Measurements from ENCODE around the gene UBR3.
"Not testable (repeated sequence)": the region's sequence is repeated elsewhere in the genome, so short reads cannot be mapped to it uniquely, and the experiment has no call there.

Gene UBR3

DNA sequence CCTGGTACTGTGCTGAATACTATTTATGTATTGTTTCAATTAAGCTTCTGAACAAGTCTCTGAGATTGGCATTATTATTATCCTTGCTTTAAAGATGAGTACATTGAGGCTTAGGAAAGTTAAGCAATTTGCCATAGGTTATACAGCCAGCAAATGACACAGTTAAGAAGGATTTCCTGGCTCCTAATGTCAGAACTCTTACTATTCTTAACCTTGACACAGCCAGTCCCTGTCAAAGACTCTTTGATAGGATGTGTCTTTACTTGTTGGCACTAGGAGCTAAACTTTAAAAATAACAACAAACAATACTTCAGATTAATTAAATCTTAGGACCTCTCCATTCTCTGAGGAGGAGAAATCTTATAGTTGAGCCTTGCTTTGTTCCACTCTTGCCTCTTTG, 70.6 kb downstream of the UBR3 start:
- Histone ChIP-seq H3K27ac (ENCODE audit: insufficient read depth, low read depth, low read length, poor library complexity, severe bottlenecking) (no peak overlapping the region), H3K9me3 (ENCODE audit: control insufficient read depth, low read length) (no peaks in the 10 kb centered on the region), H3K36me3 (ENCODE audit: control insufficient read depth, insufficient read depth, low read length) (no peaks in the 10 kb centered on the region), H3K4me1 (ENCODE audit: control insufficient read depth, insufficient read depth, low read length) (no peaks in the 10 kb centered on the region), H3K4me3 (ENCODE audit: insufficient read depth, low read depth, low read length) (no peak overlapping the region), H3K27me3 (ENCODE audit: control insufficient read depth, insufficient read depth, low read length, poor library complexity, severe bottlenecking) (no peaks in the 10 kb centered on the region)

DNA sequence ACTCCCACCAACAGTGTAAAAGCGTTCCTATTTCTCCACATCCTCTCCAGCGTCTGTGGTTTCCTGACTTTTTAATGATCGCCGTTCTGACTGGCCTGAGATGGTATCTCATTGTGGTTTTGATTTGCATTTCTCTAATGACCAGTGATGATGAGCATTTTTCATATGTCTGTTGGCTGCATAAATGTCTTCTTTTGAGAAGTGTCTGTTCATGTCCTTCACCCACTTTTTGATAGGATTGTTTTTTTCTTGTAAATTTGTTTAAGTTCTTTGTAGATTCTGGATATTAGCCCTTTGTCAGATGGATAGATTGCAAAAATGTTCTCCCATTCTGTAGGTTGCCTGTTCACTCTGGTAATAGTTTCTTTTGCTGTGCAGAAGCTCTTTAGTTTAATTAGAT, 72.8 kb downstream of the UBR3 start:
- not testable (repeated sequence) for H3K4me3 ChIP-seq (ENCODE audit: insufficient read depth, low read depth, low read length); H3K27ac ChIP-seq (ENCODE audit: insufficient read depth, low read depth, low read length, poor library complexity, severe bottlenecking); H3K9me3 ChIP-seq (ENCODE audit: control insufficient read depth, low read length); H3K36me3 ChIP-seq (ENCODE audit: control insufficient read depth, insufficient read depth, low read length); H3K27me3 ChIP-seq (ENCODE audit: control insufficient read depth, insufficient read depth, low read length, poor library complexity, severe bottlenecking); H3K4me1 ChIP-seq (ENCODE audit: control insufficient read depth, insufficient read depth, low read length)
- WGBS, 2 experiments = 92 to 100% methylated on average over 3 to 4 of the region's 4 CpGs

DNA sequence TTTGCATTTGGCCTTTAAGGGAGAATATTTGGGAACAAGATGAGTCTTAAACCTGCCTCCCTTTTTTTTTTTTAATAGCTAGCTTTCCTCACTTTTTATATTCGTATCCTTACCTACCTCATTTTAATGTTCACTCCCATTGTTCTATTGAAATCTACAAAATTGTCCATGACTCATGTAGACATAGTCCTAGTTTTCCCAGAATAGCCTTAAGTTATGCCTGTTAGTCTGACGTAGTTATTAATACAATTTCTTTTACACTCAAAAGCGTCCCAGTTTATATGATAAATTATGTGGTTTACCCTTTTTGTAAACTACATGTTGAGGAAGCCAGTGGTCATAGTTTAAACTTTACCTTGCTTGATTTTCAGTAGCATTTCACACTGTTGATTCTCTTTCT, 73.4 kb downstream of the UBR3 start:
- H3K36me3 ChIP-seq (ENCODE audit: control insufficient read depth, insufficient read depth, low read length) = no peaks in the 10 kb centered on the region
- H3K9me3 ChIP-seq (ENCODE audit: control insufficient read depth, low read length) = no peaks in the 10 kb centered on the region
- WGBS, 2 experiments = 94 to 95% methylated on average over 2 to 3 of the region's 3 CpGs
- no peaks in the 10 kb centered on the region for H3K4me1 ChIP-seq (ENCODE audit: control insufficient read depth, insufficient read depth, low read length)
- no peak overlapping the region for H3K27ac ChIP-seq (ENCODE audit: insufficient read depth, low read depth, low read length, poor library complexity, severe bottlenecking)
- no peaks in the 10 kb centered on the region for H3K27me3 ChIP-seq (ENCODE audit: control insufficient read depth, insufficient read depth, low read length, poor library complexity, severe bottlenecking)
- H3K4me3 ChIP-seq (ENCODE audit: insufficient read depth, low read depth, low read length) = no peak overlapping the region

DNA sequence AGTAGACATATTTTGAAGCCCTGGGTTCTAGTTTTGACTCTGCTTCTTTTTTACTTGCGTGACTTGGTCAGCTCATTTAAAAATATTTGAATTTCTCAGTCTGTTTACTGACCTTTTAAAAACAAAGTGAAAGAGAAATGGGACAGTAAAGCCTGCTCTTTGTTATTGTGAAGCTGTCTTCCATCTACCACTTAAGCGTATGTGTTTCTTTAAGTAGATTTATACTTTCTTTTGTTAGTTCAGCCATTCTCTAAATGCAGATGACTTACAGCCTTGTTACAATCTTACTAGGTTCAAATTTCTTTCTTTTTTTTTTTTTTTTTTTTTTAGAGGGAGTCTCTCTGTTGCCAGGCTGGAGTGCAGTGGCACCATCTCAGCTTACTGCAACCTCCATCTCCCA, 79.5 kb downstream of the UBR3 start:
- no peaks in the 10 kb centered on the region for H3K4me1 ChIP-seq (ENCODE audit: control insufficient read depth, insufficient read depth, low read length)
- H3K4me3 ChIP-seq (ENCODE audit: insufficient read depth, low read depth, low read length) = no peak overlapping the region
- WGBS, 2 experiments = 94 to 100% methylated on average over 1 to 2 of the region's 2 CpGs
- H3K27ac ChIP-seq (ENCODE audit: insufficient read depth, low read depth, low read length, poor library complexity, severe bottlenecking) = no peak overlapping the region
- no peaks in the 10 kb centered on the region for H3K36me3 ChIP-seq (ENCODE audit: control insufficient read depth, insufficient read depth, low read length)
- no peaks in the 10 kb centered on the region for H3K9me3 ChIP-seq (ENCODE audit: control insufficient read depth, low read length)
- H3K27me3 ChIP-seq (ENCODE audit: control insufficient read depth, insufficient read depth, low read length, poor library complexity, severe bottlenecking) = no peaks in the 10 kb centered on the region

DNA sequence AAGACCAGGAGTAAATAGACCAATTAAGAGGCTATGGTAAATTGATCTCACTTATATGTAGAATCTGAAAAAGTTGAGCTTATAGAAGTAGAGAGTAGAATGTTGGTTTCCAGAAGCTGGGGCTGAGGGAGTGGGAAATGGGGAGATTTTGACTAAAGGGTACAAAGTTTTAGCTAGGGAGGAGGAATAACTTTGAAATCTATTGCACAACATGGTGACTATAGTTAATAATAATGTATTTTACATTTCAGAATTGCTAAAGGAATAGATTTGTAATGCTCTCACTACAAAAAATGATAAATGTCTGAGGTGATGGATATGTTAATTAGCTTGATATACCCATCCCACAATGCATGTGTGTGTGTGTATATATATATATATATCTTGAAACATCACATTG, 82.1 kb downstream of the UBR3 start:
- no peaks in the 10 kb centered on the region for H3K9me3 ChIP-seq (ENCODE audit: control insufficient read depth, low read length)
- H3K4me1 ChIP-seq (ENCODE audit: control insufficient read depth, insufficient read depth, low read length) = no peaks in the 10 kb centered on the region
- no peaks in the 10 kb centered on the region for H3K27me3 ChIP-seq (ENCODE audit: control insufficient read depth, insufficient read depth, low read length, poor library complexity, severe bottlenecking)
- no peak overlapping the region for H3K4me3 ChIP-seq (ENCODE audit: insufficient read depth, low read depth, low read length)
- H3K27ac ChIP-seq (ENCODE audit: insufficient read depth, low read depth, low read length, poor library complexity, severe bottlenecking) = no peak overlapping the region
- H3K36me3 ChIP-seq (ENCODE audit: control insufficient read depth, insufficient read depth, low read length) = no peaks in the 10 kb centered on the region

DNA sequence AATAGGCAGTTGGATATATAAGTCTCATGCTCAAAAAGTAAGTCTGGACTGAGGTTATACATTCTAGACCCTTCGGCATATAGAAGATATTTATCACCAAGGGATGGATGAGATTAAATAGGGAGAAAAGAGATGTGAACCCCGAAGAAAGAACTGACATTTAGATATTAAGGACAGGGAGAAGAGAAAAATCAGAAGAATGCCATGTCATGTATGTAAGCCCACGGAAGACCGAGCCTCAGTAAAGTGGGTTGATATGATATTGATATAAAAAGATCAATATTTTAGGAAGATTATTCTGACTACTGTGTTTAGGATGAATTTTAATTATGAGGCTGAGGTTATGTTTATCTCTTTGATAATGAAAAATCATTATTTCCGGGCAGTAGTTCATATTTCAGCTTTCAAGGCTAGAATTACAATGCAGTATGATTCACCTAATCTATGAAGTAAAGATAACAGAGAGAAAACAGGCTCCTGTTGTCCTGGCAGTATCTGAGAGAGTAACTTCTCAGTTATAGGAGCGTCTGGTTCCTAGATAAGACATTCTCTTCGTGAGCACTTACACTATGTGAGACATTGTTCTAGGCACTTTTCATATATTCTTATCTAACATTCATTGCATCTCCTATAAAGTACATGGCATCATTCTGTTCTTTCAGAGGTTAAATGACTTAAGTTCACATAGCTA, 83.0 kb downstream of the UBR3 start:
- Histone ChIP-seq H3K27ac (ENCODE audit: insufficient read depth, low read depth, low read length, poor library complexity, severe bottlenecking) (no peak overlapping the region), H3K4me3 (ENCODE audit: insufficient read depth, low read depth, low read length) (no peak overlapping the region), H3K36me3 (ENCODE audit: control insufficient read depth, insufficient read depth, low read length) (no peaks in the 10 kb centered on the region), H3K9me3 (ENCODE audit: control insufficient read depth, low read length) (no peaks in the 10 kb centered on the region), H3K4me1 (ENCODE audit: control insufficient read depth, insufficient read depth, low read length) (no peaks in the 10 kb centered on the region), H3K27me3 (ENCODE audit: control insufficient read depth, insufficient read depth, low read length, poor library complexity, severe bottlenecking) (no peaks in the 10 kb centered on the region)
- WGBS, 2 experiments = 93 to 95% methylated on average over 5 to 6 of the region's 7 CpGs

DNA sequence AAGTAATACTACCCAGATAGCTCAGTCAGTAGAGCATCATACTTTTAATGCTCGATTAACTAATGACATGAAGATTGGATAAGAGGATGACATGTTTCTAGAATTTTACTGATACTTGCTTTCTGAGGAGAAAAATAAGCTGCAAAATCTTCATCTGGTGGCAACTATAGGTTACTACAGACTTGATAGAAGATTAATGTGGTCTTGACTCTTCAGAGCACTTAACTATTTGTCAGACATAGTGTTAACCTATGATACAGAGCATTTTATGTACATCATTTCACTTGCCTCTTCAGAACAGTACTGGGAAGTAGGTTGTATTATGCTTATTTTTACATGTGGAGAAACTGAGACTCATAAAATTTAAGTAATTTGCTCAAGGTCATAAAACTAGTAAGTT, 83.9 kb downstream of the UBR3 start:
- Histone ChIP-seq H3K4me1 (ENCODE audit: control insufficient read depth, insufficient read depth, low read length) (no peaks in the 10 kb centered on the region), H3K27me3 (ENCODE audit: control insufficient read depth, insufficient read depth, low read length, poor library complexity, severe bottlenecking) (no peaks in the 10 kb centered on the region), H3K27ac (ENCODE audit: insufficient read depth, low read depth, low read length, poor library complexity, severe bottlenecking) (no peak overlapping the region), H3K4me3 (ENCODE audit: insufficient read depth, low read depth, low read length) (no peak overlapping the region), H3K9me3 (ENCODE audit: control insufficient read depth, low read length) (no peaks in the 10 kb centered on the region), H3K36me3 (ENCODE audit: control insufficient read depth, insufficient read depth, low read length) (no peaks in the 10 kb centered on the region)
- 95 to 97% methylated on average over 1 of the region's 1 CpG for WGBS, 2 experiments

DNA sequence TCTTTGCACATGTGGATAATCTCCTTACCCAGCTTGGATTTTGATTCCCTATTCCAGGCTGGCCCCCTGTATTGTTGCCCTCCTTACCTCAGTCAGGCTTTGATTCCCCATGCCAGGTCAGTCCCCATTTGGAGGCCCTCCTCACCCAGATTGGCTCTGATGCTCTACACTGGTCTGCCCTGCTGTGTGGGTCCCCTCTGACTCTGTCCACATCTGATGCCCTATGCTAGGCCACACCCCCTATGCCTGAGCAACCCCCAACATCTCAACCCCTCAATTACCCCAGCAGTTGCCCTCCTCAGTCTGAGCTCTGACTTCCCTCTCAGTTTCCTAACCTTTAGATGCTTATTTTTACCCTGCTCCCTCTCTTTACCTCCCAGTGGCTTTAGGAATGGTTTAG, 89.4 kb downstream of the UBR3 start:
- H3K4me3 ChIP-seq (ENCODE audit: insufficient read depth, low read depth, low read length) = no peak overlapping the region

DNA sequence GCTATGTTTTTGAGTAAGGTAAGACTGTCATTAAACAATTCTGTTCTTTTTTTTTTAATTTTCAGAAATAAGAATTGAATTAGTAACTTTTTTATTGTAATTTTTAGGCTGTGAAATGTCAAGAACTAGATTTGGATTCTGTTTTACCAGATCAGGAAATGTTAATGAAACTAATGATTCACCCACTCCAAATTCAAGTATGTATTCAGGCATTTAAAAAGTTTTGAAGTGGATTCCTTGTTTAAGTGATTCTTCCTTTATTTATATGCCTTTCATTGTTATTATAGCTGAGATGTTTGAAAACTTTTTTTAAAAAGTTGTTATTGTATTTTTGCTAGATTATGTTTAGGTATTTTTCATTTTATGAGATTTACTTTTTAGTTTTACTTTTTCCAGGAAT, 96.7 kb downstream of the UBR3 start:
- Histone ChIP-seq H3K4me1 (ENCODE audit: control insufficient read depth, insufficient read depth, low read length) (no peaks in the 10 kb centered on the region), H3K27ac (ENCODE audit: insufficient read depth, low read depth, low read length, poor library complexity, severe bottlenecking) (no peak overlapping the region), H3K27me3 (ENCODE audit: control insufficient read depth, insufficient read depth, low read length, poor library complexity, severe bottlenecking) (no peaks in the 10 kb centered on the region), H3K4me3 (ENCODE audit: insufficient read depth, low read depth, low read length) (no peak overlapping the region), H3K9me3 (ENCODE audit: control insufficient read depth, low read length) (no peaks in the 10 kb centered on the region), H3K36me3 (ENCODE audit: control insufficient read depth, insufficient read depth, low read length) (no peaks in the 10 kb centered on the region)

More for the DNA sequence above, 89.4 kb downstream of the UBR3 start:
- H3K27ac ChIP-seq (ENCODE audit: insufficient read depth, low read depth, low read length, poor library complexity, severe bottlenecking) = no peak overlapping the region
- H3K36me3 ChIP-seq (ENCODE audit: control insufficient read depth, insufficient read depth, low read length) = no peaks in the 10 kb centered on the region
- no peaks in the 10 kb centered on the region for H3K4me1 ChIP-seq (ENCODE audit: control insufficient read depth, insufficient read depth, low read length)
- no peaks in the 10 kb centered on the region for H3K9me3 ChIP-seq (ENCODE audit: control insufficient read depth, low read length)
- H3K27me3 ChIP-seq (ENCODE audit: control insufficient read depth, insufficient read depth, low read length, poor library complexity, severe bottlenecking) = no peaks in the 10 kb centered on the region

DNA sequence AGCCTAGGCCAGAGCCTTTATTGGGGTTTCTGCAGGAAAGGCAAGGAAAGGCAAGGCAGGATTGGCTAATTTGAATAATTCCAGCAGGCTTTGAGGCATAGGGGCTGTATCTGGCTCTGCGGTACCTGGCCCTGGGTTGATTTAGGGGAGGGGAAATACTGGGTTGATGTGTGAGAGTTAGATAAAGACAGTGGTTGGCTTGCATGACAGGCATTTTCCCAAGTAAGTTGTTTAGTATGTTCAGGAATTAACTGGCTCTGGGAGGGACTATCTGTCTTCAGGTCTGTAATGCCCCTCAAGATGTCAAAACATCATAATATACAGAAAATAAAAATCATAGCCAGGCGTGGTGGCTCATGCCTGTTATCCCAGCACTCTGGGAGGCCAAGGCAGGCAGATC, 98.7 kb downstream of the UBR3 start:
- no peaks in the 10 kb centered on the region for H3K4me1 ChIP-seq (ENCODE audit: control insufficient read depth, insufficient read depth, low read length)
- H3K4me3 ChIP-seq (ENCODE audit: insufficient read depth, low read depth, low read length) = no peak overlapping the region
- H3K36me3 ChIP-seq (ENCODE audit: control insufficient read depth, insufficient read depth, low read length) = no peaks in the 10 kb centered on the region
- H3K9me3 ChIP-seq (ENCODE audit: control insufficient read depth, low read length) = no peaks in the 10 kb centered on the region
- no peaks in the 10 kb centered on the region for H3K27me3 ChIP-seq (ENCODE audit: control insufficient read depth, insufficient read depth, low read length, poor library complexity, severe bottlenecking)
- 90 to 98% methylated on average over 2 of the region's 2 CpGs for WGBS, 2 experiments
- H3K27ac ChIP-seq (ENCODE audit: insufficient read depth, low read depth, low read length, poor library complexity, severe bottlenecking) = no peak overlapping the region

DNA sequence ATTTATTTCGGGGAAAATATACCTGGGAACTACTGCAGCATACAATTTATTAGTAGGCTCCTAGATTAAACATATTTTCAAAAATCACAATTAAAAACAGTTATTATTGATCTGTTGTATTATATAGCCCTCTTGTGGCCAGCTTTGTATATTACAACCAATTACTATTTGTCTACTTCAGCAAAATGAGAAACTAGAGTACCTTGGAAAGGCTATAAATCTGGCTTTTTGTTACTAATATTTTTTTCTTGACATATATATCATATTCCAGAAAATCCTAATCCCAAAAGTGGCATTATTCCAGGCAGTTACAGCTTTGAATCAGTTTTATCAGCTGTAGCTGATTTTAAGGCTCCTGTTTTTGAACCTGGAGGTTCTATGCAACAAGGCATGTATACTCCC, 101.2 kb downstream of the UBR3 start:
- WGBS, 2 experiments = no CpG with 5 or more reads among the region's 1 CpG

More for the DNA sequence above, 101.2 kb downstream of the UBR3 start:
- no peaks in the 10 kb centered on the region for H3K27me3 ChIP-seq (ENCODE audit: control insufficient read depth, insufficient read depth, low read length, poor library complexity, severe bottlenecking)
- no peaks in the 10 kb centered on the region for H3K36me3 ChIP-seq (ENCODE audit: control insufficient read depth, insufficient read depth, low read length)
- no peaks in the 10 kb centered on the region for H3K4me1 ChIP-seq (ENCODE audit: control insufficient read depth, insufficient read depth, low read length)
- H3K9me3 ChIP-seq (ENCODE audit: control insufficient read depth, low read length) = no peaks in the 10 kb centered on the region
- no peak overlapping the region for H3K4me3 ChIP-seq (ENCODE audit: insufficient read depth, low read depth, low read length)
- H3K27ac ChIP-seq (ENCODE audit: insufficient read depth, low read depth, low read length, poor library complexity, severe bottlenecking) = no peak overlapping the region

Data from ectodermal cell (in vitro differentiated cells).